ENCODE measurements around the gene C5orf22. TPM values are rescaled to one million over a fixed set of nuclear protein-coding genes. Genes with fewer than 3 reads are reported as not detected.

C5orf22 gene
- total and polyA plus RNA-seq, 2 of the 13 experiments (the other 11 are each of a cell fraction or from before 2014, with no cell fraction given), result 14.0 to 21.5 TPM

- TF ChIP-seq PRDM15 (CRISPR knock-in tag; IDR thresholded peaks at IDR 0.05), result 0 out of 2 replicates have a peak, but pooled peaks have one; percentile 11
- TF ChIP-seq ZFP91 (CRISPR knock-in tag; IDR thresholded peaks at IDR 0.05; ENCODE audit: borderline replicate concordance), result peak; percentile 35; the same call in 1 of the 2 replicates
- TF ChIP-seq ZNF616 (CRISPR knock-in tag; IDR thresholded peaks at IDR 0.05; ENCODE audit: low read depth), result no peak
- TF ChIP-seq FLYWCH1 (CRISPR knock-in tag; IDR thresholded peaks at IDR 0.05), result no peak
- no peak for TF ChIP-seq ZNF33B (CRISPR knock-in tag; IDR thresholded peaks at IDR 0.05)
- TF ChIP-seq HNRNPK (IDR thresholded peaks at IDR 0.05; ENCODE audit: low read depth, low read length, poor library complexity, severe bottlenecking), result no peak
- TF ChIP-seq XRCC5 (optimal IDR thresholded peaks at IDR 0.05; ENCODE audit: low read length), result no peak
- TF ChIP-seq MNT (IDR thresholded peaks at IDR 0.05), result no peak
- TF ChIP-seq ZNF839 (CRISPR knock-in tag; IDR thresholded peaks at IDR 0.05; ENCODE audit: borderline replicate concordance), result no peak
- no peak for TF ChIP-seq ZBTB39 (CRISPR knock-in tag; IDR thresholded peaks at IDR 0.05)
- TF ChIP-seq ZNF589 (CRISPR knock-in tag; conservative IDR thresholded peaks at IDR 0.05), result no peak
- TF ChIP-seq CREM (IDR thresholded peaks at IDR 0.05), result peak; percentile 79
- TF ChIP-seq CREM (CRISPR knock-in tag; IDR thresholded peaks at IDR 0.05), result no peak
- TF ChIP-seq CHCHD3 (CRISPR knock-in tag; IDR thresholded peaks at IDR 0.05), result no peak
- no peak for TF ChIP-seq ZIK1 (CRISPR knock-in tag; IDR thresholded peaks at IDR 0.05; ENCODE audit: borderline replicate concordance, low read depth)
- 0 out of 2 replicates have a peak, but pooled peaks have one; percentile 24 for TF ChIP-seq HIVEP1 (CRISPR knock-in tag; IDR thresholded peaks at IDR 0.05)
- peak; percentile 79 for TF ChIP-seq ZMYM4 (CRISPR knock-in tag; IDR thresholded peaks at IDR 0.05)
- TF ChIP-seq SRY (CRISPR knock-in tag; IDR thresholded peaks at IDR 0.05), result no peak
Observed at GRCh38 chr5:31531888-31532547, at the start of gene C5orf22, which contains the start of gene DROSHA (continued).
